NB4 (cell line): ENCODE measurements around the gene CDC26.

Experiments used
- CTCF ChIP-seq: IDR thresholded peaks from one replicate; pipeline ENCODE4 v1.5.1; 2012; ENCODE audit warnings: low read depth, low read length
- MYC ChIP-seq: IDR thresholded peaks from 2 replicates; pipeline ENCODE4 v1.6.1; 2011; ENCODE audit warnings: low read depth, low read length
- POLR2A ChIP-seq: IDR thresholded peaks from 2 replicates; pipeline ENCODE4 v1.6.1; 2011; ENCODE audit warnings: mild to moderate bottlenecking; ENCODE audit not compliant: insufficient read length; ENCODE audit errors: extremely low read depth
- TF ChIP-seq, protein P1 (sequence below): IDR thresholded peaks from 2 replicates; pipeline ENCODE4 v1.6.1; 2011; ENCODE audit warnings: low read depth, low read length

DNA sequence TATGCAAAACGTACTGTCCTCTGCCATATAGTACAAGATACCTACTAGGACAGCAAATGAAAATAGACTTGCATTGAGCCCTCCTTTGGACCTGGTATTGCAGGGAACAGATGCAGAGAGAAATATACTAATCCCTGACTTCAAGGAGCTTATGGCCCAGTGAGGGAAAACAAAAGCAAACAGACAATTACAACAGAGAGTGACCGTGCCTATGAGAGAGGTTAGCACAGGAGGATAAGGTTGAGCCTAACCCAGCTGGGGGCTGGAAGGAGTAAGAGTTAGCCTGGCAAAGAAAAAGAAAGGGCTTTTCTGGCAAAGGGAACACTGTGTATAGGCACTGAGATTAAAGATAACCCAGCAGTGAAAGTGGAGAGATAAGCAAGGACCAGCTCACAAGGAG lies 5.5 kb downstream of the CDC26 start:
- no peak for TF ChIP-seq POLR2A
- no peak for TF ChIP-seq CTCF
- TF ChIP-seq, protein P1, sequence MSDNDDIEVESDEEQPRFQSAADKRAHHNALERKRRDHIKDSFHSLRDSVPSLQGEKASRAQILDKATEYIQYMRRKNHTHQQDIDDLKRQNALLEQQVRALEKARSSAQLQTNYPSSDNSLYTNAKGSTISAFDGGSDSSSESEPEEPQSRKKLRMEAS = no peak
- TF ChIP-seq MYC = no peak
